GM19035 (cell line): ENCODE data around the gene CYGB.

Experiments used
- ATAC-seq: cut with Tn5 transposase; IDR thresholded peaks from one replicate; pipeline ENCODE4 v1.9.1; 2021; ENCODE audit not compliant: unreplicated experiment

CYGB gene

GRCh38 chr17:76484228-76484725, 53.2 kb downstream of the CYGB start:
- no peak for ATAC-seq

- no peak for ATAC-seq
Measured at GRCh38 chr17:76481071-76481655, 56.3 kb downstream of the CYGB start.

DNA sequence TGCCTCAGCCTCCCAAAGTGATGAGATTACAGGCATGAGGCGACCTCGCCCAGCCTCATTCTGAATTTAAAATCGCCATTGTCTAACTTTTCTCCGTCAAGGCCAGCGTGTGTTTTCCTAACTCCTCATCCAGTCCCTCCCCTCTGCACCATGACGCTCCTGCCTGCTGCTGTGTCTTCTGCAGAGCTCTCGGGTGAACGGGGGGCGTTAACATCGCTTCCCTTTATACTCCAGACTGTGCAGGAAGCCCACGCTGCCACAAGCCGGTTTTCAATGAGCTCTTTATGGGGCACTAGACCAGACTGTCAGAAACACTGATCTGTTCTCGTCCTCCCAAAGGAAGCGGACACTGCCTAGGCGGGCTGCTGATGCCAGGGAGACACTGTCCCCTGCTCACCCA, 56.9 kb downstream of the CYGB start:
- no peak for ATAC-seq

DNA sequence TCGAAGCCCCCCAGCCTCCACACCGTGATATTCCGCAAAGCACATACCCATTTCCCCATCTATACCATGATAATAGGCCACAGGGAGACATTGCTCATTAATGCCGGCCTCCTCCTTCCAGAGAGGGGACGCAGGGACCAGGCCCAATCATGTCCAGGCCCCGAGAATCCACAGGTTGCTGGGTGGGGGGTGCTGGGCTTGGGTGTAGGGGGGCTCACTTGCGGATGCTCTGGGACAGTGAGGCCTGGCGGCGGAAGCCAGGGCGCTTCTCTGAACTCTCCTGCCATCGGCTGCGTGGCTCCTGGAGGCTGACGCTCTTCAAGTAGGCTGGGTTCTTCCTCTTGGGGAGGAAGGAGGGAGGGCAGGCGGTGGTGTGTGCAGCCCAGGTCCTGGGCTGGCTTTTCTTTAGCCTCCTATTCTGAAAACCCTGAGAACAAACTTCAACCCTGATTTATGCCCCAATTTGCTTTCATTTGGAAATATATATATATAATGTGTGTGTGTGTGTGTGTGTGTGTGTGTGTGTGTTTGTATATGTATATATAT, 57.9 kb downstream of the CYGB start:
- ATAC-seq = no peak

DNA sequence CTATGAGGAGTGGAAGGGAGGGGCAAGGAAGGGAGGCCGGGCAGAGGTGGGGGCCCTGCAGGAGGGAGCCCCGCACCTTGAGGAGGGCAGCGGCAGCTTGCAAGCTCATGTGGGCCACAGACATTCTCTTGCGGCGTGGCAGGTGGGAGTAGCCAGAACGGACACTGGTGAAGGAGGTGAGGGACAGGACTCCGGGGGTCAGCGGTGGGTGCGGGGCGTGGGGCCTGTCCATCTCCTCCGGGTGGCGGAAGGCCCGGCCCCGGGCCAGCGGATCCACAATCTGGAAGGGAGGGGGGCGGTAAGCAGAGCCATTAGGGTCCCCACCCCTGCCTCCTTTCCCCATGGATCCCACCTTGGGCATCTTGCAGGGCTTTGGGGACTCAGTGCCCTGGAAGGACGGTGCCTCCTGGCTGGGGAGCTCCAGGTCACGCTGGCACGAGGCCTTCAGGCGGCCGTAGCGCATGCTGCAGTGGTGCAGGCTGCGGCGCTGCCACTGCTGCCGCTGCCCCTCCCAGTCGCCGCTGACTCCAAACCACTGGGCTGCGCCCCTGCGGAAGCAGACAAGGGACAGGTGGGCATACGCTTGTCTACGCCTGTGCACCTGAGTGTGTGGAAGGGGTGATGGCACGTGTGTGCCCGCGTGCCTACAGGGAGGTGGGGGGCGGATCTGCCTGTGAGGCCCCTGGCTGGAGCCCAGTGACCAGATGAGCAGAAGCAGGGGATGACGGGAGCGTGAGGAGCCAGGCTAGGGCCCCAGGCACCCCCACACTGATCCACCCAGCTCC, 58.6 kb downstream of the CYGB start:
- no peak for ATAC-seq

GRCh38 chr17:76478097-76478496, 59.4 kb downstream of the CYGB start:
- no peak for ATAC-seq

- no peak for ATAC-seq
Measured at GRCh38 chr17:76477576-76477975, 59.9 kb downstream of the CYGB start.
